A673 (cell line): Measurements from ENCODE around the gene LGALS16. TPM values are rescaled to one million over a fixed set of nuclear protein-coding genes. Genes with fewer than 3 reads are reported as not detected.

Source experiments
- Bru-seq: library from RNA; stranded (reverse); fragments of 400-500 nt; gene quantifications from one replicate; lab custom pipeline; 2021; lab: Mats Ljungman, UMichigan
- BruChase-seq, 2 experiments: library from RNA; stranded (reverse); fragments of 400-500 nt; gene quantifications; one replicate each; lab custom pipeline; 2021; lab: Mats Ljungman, UMichigan
- BruUV-seq: library from RNA; stranded (reverse); fragments of 400-500 nt; replicated peaks from 2 replicates; lab custom pipeline; 2021; lab: Mats Ljungman, UMichigan
- CTCF ChIA-PET: fragments of 300-600 bp; sonication (Branson Sonifier 250); formaldehyde crosslinking; loops from one replicate; lab custom pipeline; 2022; ENCODE audit warnings: antibody characterized with exemption; lab: Charles Lee
- POLR2A ChIA-PET: fragments of 300-600 bp; sonication (Branson Sonifier 250); formaldehyde crosslinking; loops from one replicate; lab custom pipeline; 2022; ENCODE audit warnings: antibody characterized with exemption; ENCODE audit not compliant: low non-redundant PET; lab: Charles Lee
- DNase-seq: peaks from one replicate; pipeline ENCODE4 v3.0.0-alpha.2; 2015; ENCODE audit warnings: low spot score
- H3K27ac ChIP-seq: fragments of 200-600 bp; sonication (generic); 2 replicates; pipeline ENCODE4 v1.5.1; 2016; ENCODE audit warnings: mixed run types, low read depth, mild to moderate bottlenecking, mixed read lengths, antibody characterized with exemption, low read length; ENCODE audit not compliant: poor library complexity, severe bottlenecking
- H3K27me3 ChIP-seq: fragments of 200-600 bp; sonication (generic); replicated peaks from 2 replicates; pipeline ENCODE4 v1.6.1; 2017; ENCODE audit warnings: mixed run types, low read depth, mild to moderate bottlenecking, mixed read lengths, antibody characterized with exemption, low read length; ENCODE audit not compliant: insufficient read depth, poor library complexity
- H3K36me3 ChIP-seq: fragments of 200-600 bp; sonication (generic); 2 replicates; pipeline ENCODE4 v1.6.1; 2016; ENCODE audit warnings: mixed run types, mild to moderate bottlenecking, mixed read lengths, antibody characterized with exemption, low read length; ENCODE audit not compliant: insufficient read depth, poor library complexity, severe bottlenecking
- H3K4me1 ChIP-seq: fragments of 200-600 bp; sonication (generic); 2 replicates; pipeline ENCODE4 v1.6.1; 2017; ENCODE audit warnings: mixed run types, mild to moderate bottlenecking, mixed read lengths, antibody characterized with exemption, low read length; ENCODE audit not compliant: insufficient read depth, poor library complexity, severe bottlenecking
- H3K4me3 ChIP-seq: fragments of 200-600 bp; sonication (generic); 2 replicates; pipeline ENCODE4 v1.5.1; 2016; ENCODE audit warnings: low read depth, mixed run types, mild to moderate bottlenecking, mixed read lengths, low read length; ENCODE audit not compliant: poor library complexity, severe bottlenecking
- H3K9me3 ChIP-seq: fragments of 200-600 bp; sonication (generic); 2 replicates; pipeline ENCODE4 v1.6.1; 2016; ENCODE audit warnings: mixed run types, low read depth, mild to moderate bottlenecking, mixed read lengths, antibody characterized with exemption, low read length; ENCODE audit not compliant: poor library complexity, severe bottlenecking
- CTCF ChIP-seq: fragments of 300-800, 200-600 bp; sonication (generic); conservative IDR thresholded peaks from 2 replicates; pipeline ENCODE4 v1.5.1; 2017; ENCODE audit warnings: low read depth, mild to moderate bottlenecking, antibody characterized with exemption, low read length, moderate library complexity, mixed read lengths
- EZH2 ChIP-seq: fragments of 200-600 bp; sonication (generic); IDR thresholded peaks from 2 replicates; pipeline ENCODE4 v1.6.1; 2017; ENCODE audit warnings: borderline replicate concordance, low read depth, mild to moderate bottlenecking, mixed read lengths, antibody characterized with exemption, low read length; ENCODE audit not compliant: poor library complexity, severe bottlenecking
- intact Hi-C: fragments of 100-400 bp; cut with micrococcal nuclease; formaldehyde crosslinking; loops from one replicate; pipeline ENCODE4 v1.10.0; 2022; ENCODE audit not compliant: unreplicated experiment
- long read RNA-seq: library from polyadenylated mRNA; stranded (forward); transcript quantifications from one replicate; pipeline ENCODE4 v2.0.0, GENCODE V29; 2022
- total RNA-seq: library from RNA; stranded (reverse); gene quantifications from 2 replicates; pipeline ENCODE4 v1.2.3, GENCODE V29; 2021

Gene LGALS16
- total RNA-seq = not detected in 2 replicates
- Bru-seq, nascent RNA = not detected
- not detected for BruChase-seq, experiment 1, labeled RNA remaining after a 2-hour chase
- BruChase-seq, experiment 2, labeled RNA remaining after a 6-hour chase = not detected
- long read RNA-seq = 0 reads

GRCh38 chr19:39655613-39656012 lies at the start of gene LGALS16:
Gene LGALS16 (plus strand): TSS chr19:39655913. CDS start chr19:39655962, 49 bp downstream.
- ChIA-PET POLR2A (no interaction called here), CTCF (no interaction called here)
- Histone ChIP-seq H3K4me1 (no peaks in the 10 kb centered on the region), H3K27me3 (peaks cover 16% of the 10 kb centered on the region), H3K9me3 (no peaks in the 10 kb centered on the region), H3K4me3 (no peak within 1 kb of the TSS), H3K27ac (no peak within 1 kb of the TSS), H3K36me3 (no peaks in the 10 kb centered on the region)
- TF ChIP-seq CTCF (no peak), EZH2 (no peak)
- DNase-seq = no peak
- no TSS peak for BruUV-seq
- intact Hi-C loops = no loop called here

- intact Hi-C loops = no loop called here
- H3K27ac ChIP-seq = no peak overlapping the region
- no peaks in the 10 kb centered on the region for H3K4me1 ChIP-seq
- TF ChIP-seq CTCF (no peak), EZH2 (no peak)
- ChIA-PET POLR2A (no interaction called here), CTCF (no interaction called here)
- no peak overlapping the region for H3K4me3 ChIP-seq
- no TSS peak for BruUV-seq
- H3K27me3 ChIP-seq = peaks cover 62% of the 10 kb centered on the region
- H3K36me3 ChIP-seq = no peaks in the 10 kb centered on the region
- no peak for DNase-seq
- H3K9me3 ChIP-seq = no peaks in the 10 kb centered on the region
Observed at GRCh38 chr19:39607021-39607420, 48.7 kb upstream of the LGALS16 start.

GRCh38 chr19:39607561-39607960 lies 48.2 kb upstream of the LGALS16 start:
- intact Hi-C loops = no loop called here
- H3K9me3 ChIP-seq = no peaks in the 10 kb centered on the region
- CTCF ChIA-PET = no interaction called here
- TF ChIP-seq CTCF (no peak), EZH2 (no peak)
- no peaks in the 10 kb centered on the region for H3K4me1 ChIP-seq
- H3K4me3 ChIP-seq = no peak overlapping the region
- DNase-seq = no peak
- H3K36me3 ChIP-seq = no peaks in the 10 kb centered on the region
- no peak overlapping the region for H3K27ac ChIP-seq
- peaks cover 58% of the 10 kb centered on the region for H3K27me3 ChIP-seq
- POLR2A ChIA-PET = no interaction called here
- BruUV-seq = no TSS peak
